Stimulated activated naive CD8-positive, alpha-beta T cell treated with anti-CD3 and anti-CD28 coated beads, Interleukin-15, amount 100 ng/mL, for 72 hours (primary cell): ENCODE results near the gene UNC13C.
"Not testable (repeated sequence)": the region's sequence is repeated elsewhere in the genome, so short reads cannot be mapped to it uniquely, and the experiment has no call there.

Experiments
- ATAC-seq: fragments of 150-1000 bp; cut with Tn5 transposase; 2 replicates; pipeline ENCODE4 v1.10.0; 2021; ENCODE audit warnings: mild to moderate bottlenecking, moderate library complexity
- DNase-seq, 2 donors: peaks; one replicate each; pipeline ENCODE4 v3.0.0; 2021 to 2022
- H3K27ac Mint-ChIP-seq, 2 donors: one replicate each; pipeline ENCODE4 v1.8.0; 2022; ENCODE audit warnings: mild to moderate bottlenecking in 2 of 2, mixed read lengths in 2 of 2, moderate library complexity in 2 of 2
- H3K27me3 Mint-ChIP-seq: one replicate; pipeline ENCODE4 v1.8.0; 2022; ENCODE audit warnings: mixed read lengths
- H3K4me1 Mint-ChIP-seq: one replicate; pipeline ENCODE4 v1.8.0; 2022; ENCODE audit warnings: mild to moderate bottlenecking, mixed read lengths
- H3K4me3 Mint-ChIP-seq, 2 donors: one replicate each; pipeline ENCODE4 v1.8.0; 2022; ENCODE audit warnings: mild to moderate bottlenecking in 2 of 2, mixed read lengths in 2 of 2, moderate library complexity in 1 of 2
- H3K9me3 Mint-ChIP-seq, 2 donors: one replicate each; pipeline ENCODE4 v1.8.0; 2022; ENCODE audit warnings: mixed read lengths in 2 of 2

The UNC13C gene

GRCh38 chr15:54373332-54373731, 395.1 kb downstream of the UNC13C start:
- Mint-ChIP-seq H3K9me3 (no peaks in the 10 kb centered on the region), H3K4me3 (no peak overlapping the region), H3K27ac (no peak overlapping the region), H3K4me1 (no peaks in the 10 kb centered on the region), H3K27me3 (no peaks in the 10 kb centered on the region)
- DNase-seq (no peak), ATAC-seq (no peak)

GRCh38 chr15:54374184-54374952, 396.1 kb downstream of the UNC13C start:
- no peak overlapping the region for H3K4me3 Mint-ChIP-seq
- no peak for ATAC-seq
- no peaks in the 10 kb centered on the region for H3K4me1 Mint-ChIP-seq
- no peak for DNase-seq
- H3K27me3 Mint-ChIP-seq: no peaks in the 10 kb centered on the region
- H3K27ac Mint-ChIP-seq: no peak overlapping the region
- no peaks in the 10 kb centered on the region for H3K9me3 Mint-ChIP-seq

- Mint-ChIP-seq H3K27me3 (peaks cover 2% of the 10 kb centered on the region), H3K9me3 (no peaks in the 10 kb centered on the region), H3K4me1 (no peaks in the 10 kb centered on the region), H3K4me3 (no peak overlapping the region), H3K27ac (no peak overlapping the region)
- DNase-seq (no peak), ATAC-seq (no peak)
Measured at GRCh38 chr15:54387799-54388198, 409.6 kb downstream of the UNC13C start.

DNA sequence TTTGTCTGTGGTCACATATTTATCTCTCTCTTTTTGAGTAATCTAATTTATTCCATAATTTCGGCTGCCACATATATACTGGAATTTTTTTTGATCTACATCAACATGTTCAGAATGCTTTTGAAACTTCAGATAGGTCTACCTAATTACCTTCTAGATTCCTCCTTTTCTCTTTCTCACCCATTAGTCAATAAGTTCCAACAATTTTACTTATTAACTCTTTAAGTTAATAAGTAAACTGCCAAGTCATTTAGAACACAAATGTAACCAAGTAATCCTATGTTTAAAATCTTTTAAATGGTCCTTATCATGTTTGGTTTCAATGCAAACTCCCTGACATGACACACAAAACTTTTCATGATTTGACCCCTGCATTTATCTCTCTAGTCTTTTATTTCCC, 410.5 kb downstream of the UNC13C start:
- Mint-ChIP-seq H3K4me1 (no peaks in the 10 kb centered on the region), H3K27ac (no peak overlapping the region), H3K4me3 (no peak overlapping the region), H3K27me3 (no peaks in the 10 kb centered on the region), H3K9me3 (no peaks in the 10 kb centered on the region)
- ATAC-seq: no peak
- no peak for DNase-seq

DNA sequence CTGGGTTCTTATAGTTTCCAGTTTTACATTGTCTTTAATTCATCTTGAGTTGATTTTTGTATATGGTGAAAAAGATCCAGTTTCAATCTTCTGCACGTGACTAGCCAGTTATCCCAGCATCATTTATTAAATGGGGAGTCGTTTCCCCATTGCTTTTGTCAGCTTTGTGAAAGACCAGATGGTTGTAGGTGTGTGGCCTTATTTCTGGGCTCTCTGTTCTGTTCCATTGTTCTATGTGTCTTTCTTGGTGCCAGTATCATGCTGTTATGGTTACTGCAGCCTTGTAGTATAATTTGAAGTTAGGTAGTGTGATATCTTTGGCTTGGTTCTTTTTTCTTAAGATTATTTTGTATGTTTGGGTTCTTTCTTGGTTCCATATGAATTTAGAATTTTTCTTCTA, 432.2 kb downstream of the UNC13C start:
- DNase-seq (no peak), ATAC-seq (no peak)
- no peaks in the 10 kb centered on the region for H3K9me3 Mint-ChIP-seq
- H3K4me3 Mint-ChIP-seq: no peak overlapping the region
- no peak overlapping the region for H3K27ac Mint-ChIP-seq
- no peaks in the 10 kb centered on the region for H3K4me1 Mint-ChIP-seq
- H3K27me3 Mint-ChIP-seq: no peaks in the 10 kb centered on the region

GRCh38 chr15:54424171-54424570, 445.9 kb downstream of the UNC13C start:
- ATAC-seq (no peak), DNase-seq (no peak)

GRCh38 chr15:54428596-54428995, 450.4 kb downstream of the UNC13C start:
- Mint-ChIP-seq H3K27ac (no peak overlapping the region), H3K4me3 (no peak overlapping the region), H3K27me3 (no peaks in the 10 kb centered on the region), H3K9me3 (peaks cover 0 to 10% of the 10 kb centered on the region in 2 donors), H3K4me1 (no peaks in the 10 kb centered on the region)
- ATAC-seq (no peak), DNase-seq (no peak)

More at GRCh38 chr15:54424171-54424570, 445.9 kb downstream of the UNC13C start:
- Mint-ChIP-seq H3K27me3 (no peaks in the 10 kb centered on the region), H3K4me3 (no peak overlapping the region), H3K9me3 (peaks cover 0 to 9% of the 10 kb centered on the region in 2 donors), H3K4me1 (no peaks in the 10 kb centered on the region), H3K27ac (no peak overlapping the region)

- H3K27me3 Mint-ChIP-seq: not testable (repeated sequence)
- H3K9me3 Mint-ChIP-seq: peaks cover 13 to 27% of the 10 kb centered on the region in 2 donors
Measured at GRCh38 chr15:54450288-54450687, 472.0 kb downstream of the UNC13C start.

DNA sequence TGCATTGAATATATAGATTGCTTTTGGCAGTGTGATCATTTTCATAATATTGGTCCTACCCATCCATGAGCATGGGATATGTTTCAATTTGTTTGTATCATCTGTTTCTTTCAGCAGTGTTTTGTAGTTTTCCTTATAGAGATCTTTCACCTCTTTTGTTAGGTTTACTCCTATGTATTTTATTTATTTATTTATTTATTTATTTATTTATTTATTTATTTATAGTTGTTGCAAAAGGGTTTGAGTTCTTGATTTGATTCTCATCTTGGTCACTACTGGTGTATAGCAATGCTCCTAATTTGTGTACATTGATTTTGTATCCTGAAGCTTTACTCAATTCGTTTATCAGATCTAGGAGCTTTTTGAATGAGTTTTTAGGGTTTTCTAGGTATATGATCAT, 478.2 kb downstream of the UNC13C start:
- ATAC-seq: no peak
- H3K4me1 Mint-ChIP-seq: no peaks in the 10 kb centered on the region
- DNase-seq: no peak
- H3K27me3 Mint-ChIP-seq: no peaks in the 10 kb centered on the region
- H3K4me3 Mint-ChIP-seq: no peak overlapping the region
- H3K9me3 Mint-ChIP-seq: peaks cover 32 to 64% of the 10 kb centered on the region in 2 donors
- H3K27ac Mint-ChIP-seq: no peak overlapping the region

More at GRCh38 chr15:54450288-54450687, 472.0 kb downstream of the UNC13C start:
- not testable (repeated sequence) for H3K4me3 Mint-ChIP-seq, DNase-seq, H3K27ac Mint-ChIP-seq, H3K4me1 Mint-ChIP-seq, ATAC-seq

GRCh38 chr15:54462511-54462913, 484.3 kb downstream of the UNC13C start:
- no peak for ATAC-seq
- no peak overlapping the region for H3K27ac Mint-ChIP-seq
- H3K9me3 Mint-ChIP-seq: peaks cover 21 to 33% of the 10 kb centered on the region in 2 donors
- DNase-seq: no peak
- H3K27me3 Mint-ChIP-seq: no peaks in the 10 kb centered on the region
- H3K4me1 Mint-ChIP-seq: no peaks in the 10 kb centered on the region
- H3K4me3 Mint-ChIP-seq: no peak overlapping the region

DNA sequence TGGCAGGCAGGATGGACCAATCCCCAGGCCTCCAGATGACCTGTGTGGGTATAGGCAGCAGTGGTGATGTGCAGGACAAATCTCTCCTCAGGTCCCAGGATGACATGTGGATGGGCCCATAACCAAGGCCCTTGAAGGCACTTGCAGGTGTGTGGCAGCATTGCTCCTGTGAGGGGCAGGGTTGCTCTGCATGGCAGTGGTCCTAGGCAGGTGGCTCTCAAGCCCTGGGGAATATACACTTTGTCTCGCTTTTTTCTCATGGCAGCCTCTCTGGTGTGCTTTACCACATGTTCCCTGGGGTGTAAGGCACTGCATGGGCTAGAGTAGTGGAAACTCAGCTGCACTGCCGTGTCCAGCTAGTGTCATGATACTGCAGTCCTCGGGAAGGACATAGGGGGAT, 503.6 kb downstream of the UNC13C start:
- Mint-ChIP-seq H3K4me1 (no peaks in the 10 kb centered on the region), H3K27ac (no peak overlapping the region), H3K27me3 (no peaks in the 10 kb centered on the region), H3K4me3 (no peak overlapping the region), H3K9me3 (peaks cover 12 to 16% of the 10 kb centered on the region in 2 donors)
- DNase-seq: no peak
- ATAC-seq: no peak

DNA sequence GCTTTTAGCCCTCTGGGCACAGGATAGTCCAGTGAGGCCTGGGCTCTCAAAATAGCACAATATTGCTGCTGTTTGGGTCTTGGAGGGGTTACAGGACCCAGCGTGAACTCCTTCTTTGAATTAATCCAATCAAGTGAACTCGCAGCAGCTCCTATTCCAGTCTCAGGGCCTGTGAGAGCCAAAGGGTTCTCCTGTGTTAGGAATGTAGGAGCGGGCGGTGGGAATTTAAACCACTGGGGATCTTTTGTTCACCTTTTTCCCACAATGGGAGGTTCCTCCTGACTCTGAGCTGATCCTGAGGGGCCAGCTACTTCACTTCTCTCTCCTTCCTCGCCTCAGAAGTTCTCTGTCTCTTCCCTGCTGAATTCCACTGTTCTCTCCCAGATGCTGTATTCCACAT, 504.0 kb downstream of the UNC13C start:
- ATAC-seq: no peak
- no peak for DNase-seq
- H3K4me1 Mint-ChIP-seq: no peaks in the 10 kb centered on the region
- H3K9me3 Mint-ChIP-seq: peaks cover 12 to 16% of the 10 kb centered on the region in 2 donors
- no peak overlapping the region for H3K27ac Mint-ChIP-seq
- no peaks in the 10 kb centered on the region for H3K27me3 Mint-ChIP-seq
- H3K4me3 Mint-ChIP-seq: no peak overlapping the region

DNA sequence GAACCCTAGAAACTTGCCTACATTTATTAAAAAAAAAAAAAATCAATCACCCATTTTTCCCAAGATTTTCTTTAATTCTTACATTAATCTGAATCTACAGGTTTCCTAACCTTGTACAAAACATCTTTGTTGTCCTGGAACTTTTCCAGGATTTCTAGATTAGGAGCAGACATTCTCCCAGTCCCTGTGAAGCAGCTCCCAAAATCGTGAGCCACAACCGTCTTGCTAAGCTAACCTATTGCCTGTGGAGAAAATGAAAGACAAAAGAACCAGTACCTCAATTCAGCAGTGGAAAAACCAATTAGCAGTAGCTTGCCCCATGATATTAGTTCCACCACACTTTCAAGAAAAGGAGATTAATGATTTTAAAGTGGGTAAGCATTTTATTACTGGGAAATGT, 522.1 kb downstream of the UNC13C start:
- H3K4me3 Mint-ChIP-seq: no peak overlapping the region
- H3K4me1 Mint-ChIP-seq: no peaks in the 10 kb centered on the region
- H3K9me3 Mint-ChIP-seq: no peaks in the 10 kb centered on the region
- no peak overlapping the region for H3K27ac Mint-ChIP-seq
- no peak for DNase-seq
- no peak for ATAC-seq
- H3K27me3 Mint-ChIP-seq: no peaks in the 10 kb centered on the region

DNA sequence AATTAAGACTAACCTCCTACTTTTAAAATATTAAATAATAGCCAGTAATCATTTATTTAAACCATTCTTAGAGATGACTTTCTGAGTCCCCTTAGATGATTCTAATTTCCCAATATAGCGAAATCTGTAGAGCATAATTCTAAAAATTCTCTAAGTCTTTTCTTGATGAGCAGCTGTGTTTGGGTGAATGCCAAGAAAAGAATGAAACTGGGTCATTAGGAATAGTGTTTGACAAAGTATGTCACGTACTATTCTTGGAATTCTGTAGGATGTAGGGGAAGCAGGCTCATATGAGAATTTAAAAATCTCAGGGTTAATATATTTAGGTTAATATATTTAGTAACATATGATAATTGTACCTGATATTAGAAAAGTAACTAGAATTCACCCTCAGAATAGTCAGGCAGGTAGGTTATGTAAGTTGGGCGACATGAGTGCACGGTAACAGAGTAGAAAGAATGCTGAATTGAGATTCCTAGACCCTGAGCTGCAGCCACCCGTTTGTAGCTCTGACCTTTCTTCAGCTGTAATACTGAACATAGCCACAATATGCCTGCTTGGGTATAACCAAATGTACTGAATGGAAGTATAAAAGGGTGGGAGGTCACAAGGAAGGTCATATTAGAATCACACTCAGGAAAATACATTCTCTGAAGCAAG, 524.3 kb downstream of the UNC13C start:
- ATAC-seq (no peak), DNase-seq (no peak)
- no peaks in the 10 kb centered on the region for H3K9me3 Mint-ChIP-seq
- H3K27me3 Mint-ChIP-seq: no peaks in the 10 kb centered on the region
- no peak overlapping the region for H3K4me3 Mint-ChIP-seq
- no peak overlapping the region for H3K27ac Mint-ChIP-seq
- H3K4me1 Mint-ChIP-seq: no peaks in the 10 kb centered on the region

GRCh38 chr15:54504695-54505094, 526.5 kb downstream of the UNC13C start:
- Mint-ChIP-seq H3K27ac (no peak overlapping the region), H3K27me3 (no peaks in the 10 kb centered on the region), H3K4me3 (no peak overlapping the region), H3K4me1 (no peaks in the 10 kb centered on the region), H3K9me3 (no peaks in the 10 kb centered on the region)
- DNase-seq (no peak), ATAC-seq (no peak)

GRCh38 chr15:54506977-54507524, 528.8 kb downstream of the UNC13C start:
- no peaks in the 10 kb centered on the region for H3K4me1 Mint-ChIP-seq
- ATAC-seq (no peak), DNase-seq (no peak)
- no peaks in the 10 kb centered on the region for H3K9me3 Mint-ChIP-seq
- H3K27me3 Mint-ChIP-seq: peaks cover 13% of the 10 kb centered on the region
- no peak overlapping the region for H3K4me3 Mint-ChIP-seq
- no peak overlapping the region for H3K27ac Mint-ChIP-seq
